SU-DHL-6 (cell line): Measurements from ENCODE around the gene PTGES3.
"Not testable (repeated sequence)": the region's sequence is repeated elsewhere in the genome, so short reads cannot be mapped to it uniquely, and the experiment has no call there.

Source experiments
- H2AFZ ChIP-seq: fragments of 200-600 bp; sonication (generic); 2 replicates; pipeline ENCODE4 v1.6.1; 2014; ENCODE audit warnings: low read depth, mild to moderate bottlenecking, moderate library complexity, mixed read lengths, antibody characterized with exemption, low read length; ENCODE audit not compliant: severe bottlenecking
- H3F3A ChIP-seq: fragments of 200-600 bp; shearing (Covaris generic); 2 replicates; pipeline ENCODE4 v1.6.0; 2016; ENCODE audit warnings: antibody characterized with exemption, mild to moderate bottlenecking; ENCODE audit not compliant: insufficient read depth
- H3K27ac ChIP-seq: fragments of 200-600 bp; sonication (generic); 2 replicates; pipeline ENCODE4 v1.5.1; 2016; ENCODE audit warnings: low read depth, mild to moderate bottlenecking, low read length, moderate library complexity, mixed read lengths
- H3K27me3 ChIP-seq: fragments of 200-600 bp; sonication (generic), shearing (Covaris generic); 2 replicates; pipeline ENCODE4 v1.6.0; 2014; ENCODE audit warnings: mild to moderate bottlenecking, low read length
- H3K36me3 ChIP-seq: fragments of 200-600 bp; sonication (generic); 2 replicates; pipeline ENCODE4 v1.6.1; 2014; ENCODE audit warnings: mild to moderate bottlenecking, low read length, mixed read lengths
- H3K4me2 ChIP-seq: fragments of 300-600, 200-600 bp; shearing (Covaris generic), sonication (generic); 2 replicates; pipeline ENCODE4 v1.6.0; 2014; ENCODE audit warnings: low read length, low read depth, mild to moderate bottlenecking; ENCODE audit not compliant: poor library complexity, severe bottlenecking
- H3K4me3 ChIP-seq: fragments of 200-600 bp; sonication (generic); 2 replicates; pipeline ENCODE4 v1.5.1; 2014; ENCODE audit warnings: antibody characterized with exemption, low read length, mild to moderate bottlenecking, mixed read lengths; ENCODE audit not compliant: insufficient read depth, poor library complexity, severe bottlenecking
- H3K79me2 ChIP-seq: fragments of 200-600 bp; sonication (generic); 2 replicates; pipeline ENCODE4 v1.6.1; 2014; ENCODE audit warnings: mild to moderate bottlenecking, low read length, moderate library complexity; ENCODE audit not compliant: insufficient read depth
- H3K9ac ChIP-seq: fragments of 200-600 bp; sonication (generic); 2 replicates; pipeline ENCODE4 v1.7.0; 2014; ENCODE audit warnings: mild to moderate bottlenecking, low read length
- H3K9me2 ChIP-seq: fragments of 200-600 bp; sonication (generic); replicated peaks from 2 replicates; pipeline ENCODE4 v1.6.1; 2014; ENCODE audit warnings: low read length; ENCODE audit not compliant: insufficient read depth
- H3K9me3 ChIP-seq: fragments of 200-600 bp; sonication (generic); 2 replicates; pipeline ENCODE4 v1.6.1; 2014; ENCODE audit warnings: low read length, mixed read lengths; ENCODE audit not compliant: insufficient read depth
- H4K20me1 ChIP-seq: fragments of 200-600 bp; sonication (generic); 2 replicates; pipeline ENCODE4 v1.6.1; 2014; ENCODE audit warnings: low read depth, mild to moderate bottlenecking, antibody characterized with exemption, low read length, moderate library complexity, mixed read lengths
- CTCF ChIP-seq: fragments of 200-600 bp; sonication (generic); IDR thresholded peaks from one replicate; pipeline ENCODE4 v1.5.1; 2017; ENCODE audit warnings: antibody characterized with exemption, mild to moderate bottlenecking, low read length, moderate library complexity; ENCODE audit not compliant: insufficient read depth, poor library complexity, severe bottlenecking
- EZH2phosphoT487 ChIP-seq: fragments of 200-600 bp; sonication (generic), shearing (Covaris generic); conservative IDR thresholded peaks from 2 replicates; pipeline ENCODE4 v1.6.1; 2018; ENCODE audit warnings: mild to moderate bottlenecking, antibody characterized with exemption, low read length, moderate library complexity, mixed read lengths

Gene PTGES3

GRCh38 chr12:56714431-56714929 is 26.4 kb upstream of the PTGES3 start:
- H3K4me2 ChIP-seq, result no peak overlapping the region
- H3K9me2 ChIP-seq, result no peaks in the 10 kb centered on the region
- H3K9ac ChIP-seq, result no peak overlapping the region
- no peak overlapping the region for H3K27ac ChIP-seq
- TF ChIP-seq EZH2phosphoT487 (no peak), CTCF (no peak)
- H4K20me1 ChIP-seq, result peaks cover 40% of the 10 kb centered on the region
- H3F3A ChIP-seq, result peaks cover 57% of the 10 kb centered on the region
- peaks cover 36% of the 10 kb centered on the region for H3K79me2 ChIP-seq
- H3K36me3 ChIP-seq, result peaks cover 32% of the 10 kb centered on the region
- H3K27me3 ChIP-seq, result no peaks in the 10 kb centered on the region
- no peak overlapping the region for H2AFZ ChIP-seq
- no peaks in the 10 kb centered on the region for H3K9me3 ChIP-seq
- H3K4me3 ChIP-seq, result no peak overlapping the region

GRCh38 chr12:56713345-56713744 is 25.3 kb upstream of the PTGES3 start:
- no peak overlapping the region for H3K4me2 ChIP-seq
- H3K36me3 ChIP-seq, result peaks cover 32% of the 10 kb centered on the region
- H3K9ac ChIP-seq, result no peak overlapping the region
- H3K79me2 ChIP-seq, result peaks cover 25% of the 10 kb centered on the region
- no peak for TF ChIP-seq EZH2phosphoT487
- no peak for TF ChIP-seq CTCF
- H3K27me3 ChIP-seq, result no peaks in the 10 kb centered on the region
- no peak overlapping the region for H3K4me3 ChIP-seq
- no peak overlapping the region for H3K27ac ChIP-seq
- H3F3A ChIP-seq, result peaks cover 57% of the 10 kb centered on the region
- H3K9me2 ChIP-seq, result no peaks in the 10 kb centered on the region
- no peaks in the 10 kb centered on the region for H3K9me3 ChIP-seq
- H4K20me1 ChIP-seq, result peaks cover 32% of the 10 kb centered on the region
- H2AFZ ChIP-seq, result no peak overlapping the region

DNA sequence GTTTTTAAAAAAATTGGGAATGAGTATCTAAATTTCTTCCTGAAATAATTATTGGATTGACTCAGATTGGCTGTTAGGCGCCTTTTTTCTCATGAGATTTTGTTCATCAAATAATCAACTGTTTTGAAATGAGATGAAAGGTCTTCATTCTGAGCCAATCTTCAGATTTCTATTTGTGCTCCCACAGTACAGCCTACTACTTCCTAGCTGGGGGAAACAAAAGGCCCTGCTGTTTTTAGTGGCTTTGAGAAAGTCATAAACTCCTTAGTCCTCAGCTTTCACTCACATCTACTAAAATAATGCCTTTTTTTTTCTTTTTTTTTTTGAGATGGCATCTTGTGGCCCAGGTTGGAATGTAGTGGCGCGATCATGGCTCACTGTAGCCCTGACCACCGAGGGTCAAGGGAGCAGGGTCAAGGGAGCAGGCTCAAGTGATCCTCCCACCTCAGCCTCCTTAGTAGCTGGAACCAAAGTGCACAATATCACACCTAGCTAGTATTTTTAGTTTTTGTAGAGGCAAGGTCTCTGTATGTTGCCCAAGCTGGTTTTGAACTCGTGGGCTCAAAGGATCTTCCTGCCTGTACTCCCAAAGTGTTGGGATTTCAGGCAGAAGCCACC is 21.8 kb upstream of the PTGES3 start:
- H3K4me3 ChIP-seq, result no peak overlapping the region
- no peaks in the 10 kb centered on the region for H3K9me2 ChIP-seq
- H3K4me2 ChIP-seq, result no peak overlapping the region
- H3K9ac ChIP-seq, result no peak overlapping the region
- H3K79me2 ChIP-seq, result no peaks in the 10 kb centered on the region
- peaks cover 14% of the 10 kb centered on the region for H4K20me1 ChIP-seq
- H3K9me3 ChIP-seq, result no peaks in the 10 kb centered on the region
- H3F3A ChIP-seq, result peaks cover 45% of the 10 kb centered on the region
- TF ChIP-seq CTCF (no peak), EZH2phosphoT487 (no peak)
- H3K27me3 ChIP-seq, result no peaks in the 10 kb centered on the region
- peaks cover 29% of the 10 kb centered on the region for H3K36me3 ChIP-seq
- H2AFZ ChIP-seq, result no peak overlapping the region
- 0 out of 2 replicates have a peak overlapping the region, but pooled peaks have one; percentile 11 for H3K27ac ChIP-seq

DNA sequence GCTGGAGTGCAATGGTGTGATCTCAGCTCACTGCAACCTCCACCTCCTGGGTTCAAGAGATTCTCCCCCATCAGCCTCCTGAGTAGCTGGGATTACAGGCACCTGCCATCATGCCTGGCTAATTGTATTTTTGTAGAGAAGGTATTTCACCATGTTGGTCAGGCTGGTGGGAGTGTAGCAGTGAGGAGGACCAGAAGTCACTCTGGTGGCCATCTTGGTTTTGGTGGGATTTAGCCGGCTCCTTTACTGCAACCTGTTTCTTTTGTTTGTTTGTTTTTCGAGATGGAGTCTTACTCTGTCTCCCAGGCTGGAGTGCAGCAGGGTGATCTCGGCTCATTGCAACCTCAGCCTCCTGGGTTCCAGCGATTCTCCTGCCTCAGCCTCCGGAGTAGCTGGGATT is 16.4 kb upstream of the PTGES3 start:
- not testable (repeated sequence) for H2AFZ ChIP-seq, H3K9ac ChIP-seq, H3K4me3 ChIP-seq, H3K4me2 ChIP-seq, H3K9me3 ChIP-seq, H3F3A ChIP-seq, H3K9me2 ChIP-seq, H4K20me1 ChIP-seq, H3K27me3 ChIP-seq, H3K36me3 ChIP-seq, H3K27ac ChIP-seq, H3K79me2 ChIP-seq
